Peyer's patch (tissue), 4 donors: Measurements from ENCODE around the gene GLRA1. TPM values are rescaled to one million over a fixed set of nuclear protein-coding genes. Genes with fewer than 3 reads are reported as not detected.

Experiments used
- DNase-seq, 3 donors: peaks; one replicate each; pipeline ENCODE4 v3.0.0-alpha.2; 2017 to 2019
- H3K27ac ChIP-seq, 4 donors: fragments of 200-600 bp; sonication (generic); one replicate each; pipeline ENCODE4 v1.5.1; 2016 to 2019
- H3K27me3 ChIP-seq, 2 donors: fragments of 200-600 bp; sonication (generic); one replicate each; pipeline ENCODE4 v1.5.1; 2019
- H3K36me3 ChIP-seq, 3 donors: fragments of 200-600 bp; sonication (generic); one replicate each; pipeline ENCODE4 v1.5.1; 2016 to 2019
- H3K4me1 ChIP-seq, 4 donors: fragments of 200-600 bp; sonication (generic); one replicate each; pipeline ENCODE4 v1.5.1; 2016 to 2019
- H3K4me3 ChIP-seq, 4 donors: fragments of 200-600 bp; sonication (generic); 1 replicate in 3 of 4; 2 replicates in 1 of 4; pipeline ENCODE4 v1.5.1; 2016 to 2019; ENCODE audit warnings: mild to moderate bottlenecking in 1 of 4
- H3K9me3 ChIP-seq, 4 donors: fragments of 200-600 bp; sonication (generic); one replicate each; pipeline ENCODE4 v1.5.1; 2016 to 2019; ENCODE audit warnings: mild to moderate bottlenecking in 1 of 4
- CTCF ChIP-seq, 6 experiments: fragments of 450-650 bp in 4 of 6; fragments of 200-600 bp in 2 of 6; sonication (generic) in 1 of 6; IDR thresholded peaks; one replicate each; pipeline ENCODE4 v1.5.1; 2017 to 2019; ENCODE audit warnings: antibody characterized with exemption in 6 of 6, mild to moderate bottlenecking in 3 of 6, moderate library complexity in 1 of 6
- POLR2A ChIP-seq, 2 donors: fragments of 450-650 bp; IDR thresholded peaks; one replicate each; pipeline ENCODE4 v1.5.1; 2017; ENCODE audit warnings: antibody characterized with exemption in 2 of 2, mild to moderate bottlenecking in 2 of 2, moderate library complexity in 2 of 2
- total RNA-seq, 4 donors: library from RNA; depleted of rRNA; stranded (reverse); fragments of >200 nt; gene quantifications; one replicate each; pipeline ENCODE4 v1.1.0, GENCODE V29; 2016

Gene GLRA1
- total RNA-seq, 4 donors from 2014 or later = not detected

GRCh38 chr5:151820903-151821302 is 103.7 kb downstream of the GLRA1 start:
- no peak for DNase-seq

GRCh38 chr5:151820271-151820670 is 104.4 kb downstream of the GLRA1 start:
- no peaks in the 10 kb centered on the region for H3K9me3 ChIP-seq
- no peaks in the 10 kb centered on the region for H3K27me3 ChIP-seq
- TF ChIP-seq POLR2A (IDR thresholded peaks at IDR 0.05) (no peak), CTCF (IDR thresholded peaks at IDR 0.05) (no peak)
- DNase-seq = no peak
- no peaks in the 10 kb centered on the region for H3K36me3 ChIP-seq
- peaks cover 0 to 6% (median 0%) of the 10 kb centered on the region in 4 donors for H3K4me1 ChIP-seq
- no peak overlapping the region for H3K4me3 ChIP-seq
- H3K27ac ChIP-seq = no peak overlapping the region

More at GRCh38 chr5:151820903-151821302, 103.7 kb downstream of the GLRA1 start:
- Histone ChIP-seq H3K36me3 (no peaks in the 10 kb centered on the region), H3K4me3 (no peak overlapping the region), H3K27me3 (no peaks in the 10 kb centered on the region), H3K4me1 (peaks cover 0 to 6% (median 0%) of the 10 kb centered on the region in 4 donors), H3K27ac (no peak overlapping the region), H3K9me3 (no peaks in the 10 kb centered on the region)
- TF ChIP-seq CTCF (IDR thresholded peaks at IDR 0.05) = no peak
- no peak for TF ChIP-seq POLR2A (IDR thresholded peaks at IDR 0.05)

- no peak for DNase-seq
- Histone ChIP-seq H3K4me3 (no peak overlapping the region), H3K27ac (no peak overlapping the region), H3K27me3 (no peaks in the 10 kb centered on the region), H3K4me1 (peaks cover 0 to 6% (median 0%) of the 10 kb centered on the region in 4 donors), H3K36me3 (no peaks in the 10 kb centered on the region), H3K9me3 (no peaks in the 10 kb centered on the region)
- TF ChIP-seq POLR2A (IDR thresholded peaks at IDR 0.05) = no peak
- no peak for TF ChIP-seq CTCF (IDR thresholded peaks at IDR 0.05)
Measured at GRCh38 chr5:151819830-151820229, 104.8 kb downstream of the GLRA1 start.

- no peak overlapping the region for H3K4me3 ChIP-seq
- peaks cover 0 to 23% (median 0%) of the 10 kb centered on the region in 3 donors for H3K36me3 ChIP-seq
- H3K9me3 ChIP-seq = no peaks in the 10 kb centered on the region
- H3K27me3 ChIP-seq = no peaks in the 10 kb centered on the region
- no peak for DNase-seq
- H3K4me1 ChIP-seq = no peaks in the 10 kb centered on the region
- no peak overlapping the region for H3K27ac ChIP-seq
- TF ChIP-seq POLR2A (IDR thresholded peaks at IDR 0.05) = no peak
- no peak for TF ChIP-seq CTCF (IDR thresholded peaks at IDR 0.05)
Measured at GRCh38 chr5:151815051-151815450, 109.6 kb downstream of the GLRA1 start.

GRCh38 chr5:151812757-151813309 is 111.8 kb downstream of the GLRA1 start:
- Histone ChIP-seq H3K4me1 (no peaks in the 10 kb centered on the region), H3K36me3 (peaks cover 0 to 33% (median 0%) of the 10 kb centered on the region in 3 donors), H3K27me3 (no peaks in the 10 kb centered on the region), H3K9me3 (no peaks in the 10 kb centered on the region), H3K4me3 (no peak overlapping the region), H3K27ac (no peak overlapping the region)
- no peak for TF ChIP-seq CTCF (IDR thresholded peaks at IDR 0.05)
- TF ChIP-seq POLR2A (IDR thresholded peaks at IDR 0.05) = no peak
- no peak for DNase-seq
